Neural cell (in vitro differentiated cells): ENCODE measurements around the gene CFAP97D1. TPM values are rescaled to one million over a fixed set of nuclear protein-coding genes. Genes with fewer than 3 reads are reported as not detected.

Experiments used
- H2AFZ ChIP-seq: fragments of 200-600, 300-800 bp; sonication (generic), shearing (Covaris generic); 2 replicates; pipeline ENCODE4 v1.6.0; 2014; ENCODE audit warnings: low read depth, mild to moderate bottlenecking, antibody characterized with exemption, low read length, moderate library complexity
- H3F3A ChIP-seq: fragments of 200-600 bp; shearing (Covaris generic); 2 replicates; pipeline ENCODE4 v1.6.1; 2016; ENCODE audit warnings: mild to moderate bottlenecking, moderate library complexity, mixed read lengths, antibody characterized with exemption, low read length; ENCODE audit not compliant: insufficient read depth, poor library complexity, severe bottlenecking
- H3K27ac ChIP-seq: fragments of 200-600, 300-800 bp; sonication (generic), shearing (Covaris generic); 2 replicates; pipeline ENCODE4 v1.5.1; 2014; ENCODE audit warnings: mild to moderate bottlenecking, low read length, moderate library complexity
- H3K27me3 ChIP-seq: fragments of 300-800, 200-600 bp; sonication (generic), shearing (Covaris generic); 2 replicates; pipeline ENCODE4 v1.6.0; 2014; ENCODE audit warnings: mild to moderate bottlenecking, low read depth, low read length, moderate library complexity; ENCODE audit not compliant: insufficient read depth
- H3K36me3 ChIP-seq: fragments of 300-800, 200-600 bp; sonication (generic), shearing (Covaris generic); 2 replicates; pipeline ENCODE4 v1.5.1; 2014; ENCODE audit warnings: mild to moderate bottlenecking, antibody characterized with exemption, low read length, moderate library complexity; ENCODE audit not compliant: insufficient read depth
- H3K4me2 ChIP-seq: fragments of 300-800, 200-600 bp; sonication (generic), shearing (Covaris generic); 2 replicates; pipeline ENCODE4 v1.6.0; 2014; ENCODE audit warnings: mild to moderate bottlenecking, low read length
- H3K4me3 ChIP-seq: fragments of 300-800, 200-600 bp; sonication (generic), shearing (Covaris generic); 2 replicates; pipeline ENCODE4 v1.5.1; 2014; ENCODE audit warnings: mild to moderate bottlenecking, low read length, moderate library complexity
- H3K79me2 ChIP-seq: fragments of 200-600 bp; shearing (Covaris generic); replicated peaks from 2 replicates; pipeline ENCODE4 v1.6.0; 2014; ENCODE audit warnings: mild to moderate bottlenecking, low read length, moderate library complexity; ENCODE audit not compliant: insufficient read depth
- H3K9ac ChIP-seq: fragments of 300-800, 200-600 bp; sonication (generic), shearing (Covaris generic); 2 replicates; pipeline ENCODE4 v1.6.1; 2016; ENCODE audit warnings: mild to moderate bottlenecking, low read length, mixed read lengths
- H3K9me2 ChIP-seq: fragments of 200-600 bp; shearing (Covaris generic); 2 replicates; pipeline ENCODE4 v1.6.1; 2016; ENCODE audit warnings: mild to moderate bottlenecking, low read length, mixed read lengths; ENCODE audit not compliant: insufficient read depth
- H3K9me3 ChIP-seq: fragments of 200-600, 300-800 bp; sonication (generic), shearing (Covaris generic); 2 replicates; pipeline ENCODE4 v1.6.1; 2016; ENCODE audit warnings: mild to moderate bottlenecking, mixed run types, low read length, moderate library complexity, mixed read lengths
- H4K20me1 ChIP-seq: fragments of 200-600 bp; shearing (Covaris generic); 2 replicates; pipeline ENCODE4 v1.6.1; 2016; ENCODE audit warnings: mild to moderate bottlenecking, mixed run types; ENCODE audit not compliant: insufficient read depth
- EP300 ChIP-seq: fragments of 450-650 bp; conservative IDR thresholded peaks from 2 replicates; pipeline ENCODE4 v1.6.1; 2014; ENCODE audit warnings: antibody characterized with exemption, mild to moderate bottlenecking, moderate library complexity; ENCODE audit not compliant: poor library complexity, severe bottlenecking
- EZH2 ChIP-seq: fragments of 200-600, 300-800 bp; shearing (Covaris generic), sonication (generic); IDR thresholded peaks from 2 replicates; pipeline ENCODE4 v1.6.1; 2014; ENCODE audit warnings: antibody characterized with exemption, low read length, borderline replicate concordance, mild to moderate bottlenecking; ENCODE audit not compliant: insufficient read depth, poor library complexity, severe bottlenecking
- MXI1 ChIP-seq: fragments of 450-650 bp; conservative IDR thresholded peaks from 2 replicates; pipeline ENCODE4 v1.6.1; 2014; ENCODE audit warnings: antibody characterized with exemption, mild to moderate bottlenecking; ENCODE audit not compliant: poor library complexity, severe bottlenecking
- POLR2AphosphoS5 ChIP-seq: IDR thresholded peaks from 2 replicates; pipeline ENCODE4 v1.6.1; 2012
- RAD21 ChIP-seq: fragments of 450-650 bp; conservative IDR thresholded peaks from 2 replicates; pipeline ENCODE4 v1.6.1; 2014; ENCODE audit warnings: antibody characterized with exemption, mild to moderate bottlenecking, moderate library complexity
- SMC3 ChIP-seq: fragments of 450-650 bp; conservative IDR thresholded peaks from 2 replicates; pipeline ENCODE4 v1.6.1; 2014; ENCODE audit warnings: antibody characterized with exemption, mild to moderate bottlenecking, moderate library complexity; ENCODE audit not compliant: poor library complexity
- TAF1 ChIP-seq: IDR thresholded peaks from 2 replicates; pipeline ENCODE4 v1.6.1; 2012; ENCODE audit warnings: low read depth
- polyA plus RNA-seq: library from polyadenylated mRNA; depleted of rRNA; stranded (reverse); fragments of >200 nt; gene quantifications from 2 replicates; pipeline ENCODE4 v1.2.3, GENCODE V29; 2014
- TF ChIP-seq, protein P1 (sequence below): IDR thresholded peaks from 2 replicates; pipeline ENCODE4 v1.6.1; 2012; ENCODE audit warnings: borderline replicate concordance
- TF ChIP-seq, protein P2 (sequence below): fragments of 450-650 bp; IDR thresholded peaks from 2 replicates; pipeline ENCODE4 v1.5.1; 2014; ENCODE audit warnings: antibody characterized with exemption, mild to moderate bottlenecking, moderate library complexity; ENCODE audit not compliant: poor library complexity, severe bottlenecking

The CFAP97D1 gene
- polyA plus RNA-seq, 1 donor from 2014 or later = 0.09 TPM

GRCh38 chr17:43779145-43780125, 800 bp upstream of the CFAP97D1 start:
- Histone ChIP-seq H3K79me2 (peaks cover 5% of the 10 kb centered on the region), H3F3A (no peaks in the 10 kb centered on the region), H3K36me3 (no peaks in the 10 kb centered on the region), H3K4me2 (peak overlapping the region; percentile 88), H4K20me1 (no peaks in the 10 kb centered on the region), H3K4me3 (peak overlapping the region; percentile 89), H3K9me2 (no peaks in the 10 kb centered on the region), H3K9me3 (no peaks in the 10 kb centered on the region), H3K27me3 (no peaks in the 10 kb centered on the region), H3K27ac (peak overlapping the region; percentile 70), H3K9ac (peak overlapping the region; percentile 98), H2AFZ (peak overlapping the region; percentile 73)
- TF ChIP-seq RAD21 = peak; percentile 31
- TF ChIP-seq, protein P1, sequence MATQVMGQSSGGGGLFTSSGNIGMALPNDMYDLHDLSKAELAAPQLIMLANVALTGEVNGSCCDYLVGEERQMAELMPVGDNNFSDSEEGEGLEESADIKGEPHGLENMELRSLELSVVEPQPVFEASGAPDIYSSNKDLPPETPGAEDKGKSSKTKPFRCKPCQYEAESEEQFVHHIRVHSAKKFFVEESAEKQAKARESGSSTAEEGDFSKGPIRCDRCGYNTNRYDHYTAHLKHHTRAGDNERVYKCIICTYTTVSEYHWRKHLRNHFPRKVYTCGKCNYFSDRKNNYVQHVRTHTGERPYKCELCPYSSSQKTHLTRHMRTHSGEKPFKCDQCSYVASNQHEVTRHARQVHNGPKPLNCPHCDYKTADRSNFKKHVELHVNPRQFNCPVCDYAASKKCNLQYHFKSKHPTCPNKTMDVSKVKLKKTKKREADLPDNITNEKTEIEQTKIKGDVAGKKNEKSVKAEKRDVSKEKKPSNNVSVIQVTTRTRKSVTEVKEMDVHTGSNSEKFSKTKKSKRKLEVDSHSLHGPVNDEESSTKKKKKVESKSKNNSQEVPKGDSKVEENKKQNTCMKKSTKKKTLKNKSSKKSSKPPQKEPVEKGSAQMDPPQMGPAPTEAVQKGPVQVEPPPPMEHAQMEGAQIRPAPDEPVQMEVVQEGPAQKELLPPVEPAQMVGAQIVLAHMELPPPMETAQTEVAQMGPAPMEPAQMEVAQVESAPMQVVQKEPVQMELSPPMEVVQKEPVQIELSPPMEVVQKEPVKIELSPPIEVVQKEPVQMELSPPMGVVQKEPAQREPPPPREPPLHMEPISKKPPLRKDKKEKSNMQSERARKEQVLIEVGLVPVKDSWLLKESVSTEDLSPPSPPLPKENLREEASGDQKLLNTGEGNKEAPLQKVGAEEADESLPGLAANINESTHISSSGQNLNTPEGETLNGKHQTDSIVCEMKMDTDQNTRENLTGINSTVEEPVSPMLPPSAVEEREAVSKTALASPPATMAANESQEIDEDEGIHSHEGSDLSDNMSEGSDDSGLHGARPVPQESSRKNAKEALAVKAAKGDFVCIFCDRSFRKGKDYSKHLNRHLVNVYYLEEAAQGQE = no peak
- TF ChIP-seq TAF1 = no peak
- no peak for TF ChIP-seq POLR2AphosphoS5
- no peak for TF ChIP-seq MXI1
- no peak for TF ChIP-seq SMC3
- no peak for TF ChIP-seq EP300
- TF ChIP-seq, protein P2, sequence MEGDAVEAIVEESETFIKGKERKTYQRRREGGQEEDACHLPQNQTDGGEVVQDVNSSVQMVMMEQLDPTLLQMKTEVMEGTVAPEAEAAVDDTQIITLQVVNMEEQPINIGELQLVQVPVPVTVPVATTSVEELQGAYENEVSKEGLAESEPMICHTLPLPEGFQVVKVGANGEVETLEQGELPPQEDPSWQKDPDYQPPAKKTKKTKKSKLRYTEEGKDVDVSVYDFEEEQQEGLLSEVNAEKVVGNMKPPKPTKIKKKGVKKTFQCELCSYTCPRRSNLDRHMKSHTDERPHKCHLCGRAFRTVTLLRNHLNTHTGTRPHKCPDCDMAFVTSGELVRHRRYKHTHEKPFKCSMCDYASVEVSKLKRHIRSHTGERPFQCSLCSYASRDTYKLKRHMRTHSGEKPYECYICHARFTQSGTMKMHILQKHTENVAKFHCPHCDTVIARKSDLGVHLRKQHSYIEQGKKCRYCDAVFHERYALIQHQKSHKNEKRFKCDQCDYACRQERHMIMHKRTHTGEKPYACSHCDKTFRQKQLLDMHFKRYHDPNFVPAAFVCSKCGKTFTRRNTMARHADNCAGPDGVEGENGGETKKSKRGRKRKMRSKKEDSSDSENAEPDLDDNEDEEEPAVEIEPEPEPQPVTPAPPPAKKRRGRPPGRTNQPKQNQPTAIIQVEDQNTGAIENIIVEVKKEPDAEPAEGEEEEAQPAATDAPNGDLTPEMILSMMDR = peak; percentile 58
- no peak for TF ChIP-seq EZH2

DNA sequence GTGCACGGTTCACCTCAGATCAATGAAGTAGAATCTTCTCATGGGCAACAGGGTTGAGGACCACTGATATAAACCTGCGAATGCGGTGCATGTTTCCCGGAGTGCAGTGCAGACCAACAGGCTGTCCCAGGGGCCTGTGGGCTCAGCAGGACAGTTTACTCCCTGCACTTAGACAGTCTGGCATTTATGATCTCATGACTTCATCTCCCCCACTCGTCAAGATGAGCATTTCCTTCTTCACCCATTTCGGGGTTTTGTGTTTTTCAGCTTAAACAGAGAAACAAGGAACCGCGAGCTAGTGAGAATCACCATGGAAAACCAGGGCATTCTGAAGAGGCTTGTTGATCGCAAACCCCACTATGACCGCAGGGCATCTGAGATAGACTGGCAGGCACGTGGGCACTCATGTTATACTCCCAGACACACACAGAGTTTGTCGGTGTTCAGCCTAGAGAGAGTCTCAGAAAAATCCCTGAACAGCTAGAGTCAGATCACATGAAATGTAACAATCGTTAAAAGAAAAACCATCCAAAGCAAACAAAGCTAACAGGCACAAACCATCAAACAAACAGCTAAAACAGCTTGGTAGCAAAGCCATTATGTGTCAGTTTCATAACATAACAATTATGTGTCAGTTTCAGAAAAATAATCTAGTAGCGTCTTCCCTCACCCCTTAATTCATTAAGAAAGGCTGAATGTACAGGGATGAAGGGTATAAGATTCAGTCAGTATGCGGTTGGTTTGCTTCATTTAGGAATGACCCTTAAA, 2.9 kb downstream of the CFAP97D1 start:
- Histone ChIP-seq H2AFZ (no peak overlapping the region), H3K4me3 (no peak overlapping the region), H3K27ac (no peak overlapping the region), H3K27me3 (no peaks in the 10 kb centered on the region), H3K36me3 (no peaks in the 10 kb centered on the region), H3K79me2 (no peaks in the 10 kb centered on the region), H3K9ac (no peak overlapping the region), H3K9me3 (no peaks in the 10 kb centered on the region), H4K20me1 (no peaks in the 10 kb centered on the region), H3K4me2 (no peak overlapping the region), H3K9me2 (no peaks in the 10 kb centered on the region), H3F3A (no peaks in the 10 kb centered on the region)
- TF ChIP-seq EZH2 (no peak), TAF1 (no peak), EP300 (no peak), POLR2AphosphoS5 (no peak), SMC3 (no peak), RAD21 (no peak), MXI1 (no peak)
- TF ChIP-seq, protein P1 = no peak
- TF ChIP-seq, protein P2 = no peak
